Stomach (tissue), 4 donors: Measurements from ENCODE around the gene SHISA5.
"Not testable (repeated sequence)": the region's sequence is repeated elsewhere in the genome, so short reads cannot be mapped to it uniquely, and the experiment has no call there.

ENCODE experiments used
- CTCF ChIP-seq, 7 experiments: fragments of 450-650 bp in 4 of 7; fragments of 200-600 bp in 3 of 7; sonication (generic) in 3 of 7; IDR thresholded peaks; one replicate each; pipeline ENCODE4 v1.5.1; 2016 to 2019; ENCODE audit warnings: antibody characterized with exemption in 7 of 7, control low read depth in 2 of 7, mild to moderate bottlenecking in 1 of 7
- EP300 ChIP-seq: sonication (generic); formaldehyde crosslinking; IDR thresholded peaks from one replicate; pipeline ENCODE4 v1.6.1; 2017; ENCODE audit warnings: antibody characterized with exemption
- POLR2A ChIP-seq, 4 donors: fragments of 450-650 bp; IDR thresholded peaks; one replicate each; pipeline ENCODE4 v1.6.1; 2016; ENCODE audit warnings: antibody characterized with exemption in 4 of 4, control low read depth in 2 of 4, mild to moderate bottlenecking in 1 of 4, moderate library complexity in 1 of 4
- POLR2AphosphoS5 ChIP-seq, 3 donors: sonication (generic); formaldehyde crosslinking; IDR thresholded peaks; one replicate each; pipeline ENCODE4 v1.6.1; 2016; ENCODE audit warnings: antibody characterized with exemption in 3 of 3

GRCh38 chr3:48480891-48481290, 23.1 kb downstream of the SHISA5 start:
- TF ChIP-seq CTCF (IDR thresholded peaks at IDR 0.05); POLR2AphosphoS5 (IDR thresholded peaks at IDR 0.05); POLR2A (IDR thresholded peaks at IDR 0.05); EP300: not testable (repeated sequence)
